K562 (cell line): Measurements from ENCODE around the gene CEACAM20.

Experiments
- BRCA1 ChIP-seq, 2 experiments: fragments of 450-650 bp in 1 of 2; sonication (generic) in 1 of 2; formaldehyde crosslinking in 1 of 2; IDR thresholded peaks; 2 replicates each; pipeline versions ENCODE4 v1.5.0 to v1.6.1; 2017 to 2020; ENCODE audit warnings: mild to moderate bottlenecking in 1 of 2, missing genetic modification reagents in 1 of 2
- TF ChIP-seq, protein P1 (sequence below): fragments of 150-350 bp; IDR thresholded peaks from 2 replicates; pipeline ENCODE4 v1.6.1; 2014; ENCODE audit warnings: low read depth, mild to moderate bottlenecking, low read length, borderline replicate concordance

DNA sequence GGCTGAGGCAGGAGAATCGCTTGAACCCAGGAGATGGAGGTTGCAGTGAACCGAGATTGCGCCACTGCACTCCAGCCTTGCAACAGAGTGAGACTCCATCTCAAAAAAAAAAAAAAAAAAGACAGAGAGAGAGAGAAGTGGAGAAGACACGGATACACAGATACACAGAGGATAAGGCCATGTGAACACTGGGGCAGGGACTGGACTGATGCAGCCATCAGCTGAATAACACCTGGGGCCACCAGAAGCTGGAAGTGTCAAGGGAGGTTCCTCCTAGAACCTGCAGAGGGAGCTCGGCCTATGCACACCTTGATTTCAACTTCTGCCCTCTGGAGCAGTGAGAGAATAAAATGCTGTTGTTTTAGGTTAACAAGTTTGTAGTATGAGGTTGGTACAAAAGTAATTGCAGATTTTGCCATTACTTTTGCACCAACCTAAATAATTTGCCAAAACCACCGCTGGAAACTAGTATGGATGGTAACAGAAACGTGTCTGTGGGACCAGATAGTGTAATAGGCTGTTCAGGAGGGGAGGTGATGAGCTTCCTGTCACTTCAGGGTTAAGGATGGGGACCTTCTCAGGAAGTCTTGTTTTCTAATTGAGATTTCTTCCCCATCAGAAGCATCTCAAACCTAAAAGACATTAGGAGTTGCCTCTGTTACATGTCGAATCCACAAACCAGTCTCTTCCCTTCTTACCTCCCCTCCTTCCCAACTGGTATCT, 47.5 kb upstream of the CEACAM20 start:
- TF ChIP-seq, protein P1, sequence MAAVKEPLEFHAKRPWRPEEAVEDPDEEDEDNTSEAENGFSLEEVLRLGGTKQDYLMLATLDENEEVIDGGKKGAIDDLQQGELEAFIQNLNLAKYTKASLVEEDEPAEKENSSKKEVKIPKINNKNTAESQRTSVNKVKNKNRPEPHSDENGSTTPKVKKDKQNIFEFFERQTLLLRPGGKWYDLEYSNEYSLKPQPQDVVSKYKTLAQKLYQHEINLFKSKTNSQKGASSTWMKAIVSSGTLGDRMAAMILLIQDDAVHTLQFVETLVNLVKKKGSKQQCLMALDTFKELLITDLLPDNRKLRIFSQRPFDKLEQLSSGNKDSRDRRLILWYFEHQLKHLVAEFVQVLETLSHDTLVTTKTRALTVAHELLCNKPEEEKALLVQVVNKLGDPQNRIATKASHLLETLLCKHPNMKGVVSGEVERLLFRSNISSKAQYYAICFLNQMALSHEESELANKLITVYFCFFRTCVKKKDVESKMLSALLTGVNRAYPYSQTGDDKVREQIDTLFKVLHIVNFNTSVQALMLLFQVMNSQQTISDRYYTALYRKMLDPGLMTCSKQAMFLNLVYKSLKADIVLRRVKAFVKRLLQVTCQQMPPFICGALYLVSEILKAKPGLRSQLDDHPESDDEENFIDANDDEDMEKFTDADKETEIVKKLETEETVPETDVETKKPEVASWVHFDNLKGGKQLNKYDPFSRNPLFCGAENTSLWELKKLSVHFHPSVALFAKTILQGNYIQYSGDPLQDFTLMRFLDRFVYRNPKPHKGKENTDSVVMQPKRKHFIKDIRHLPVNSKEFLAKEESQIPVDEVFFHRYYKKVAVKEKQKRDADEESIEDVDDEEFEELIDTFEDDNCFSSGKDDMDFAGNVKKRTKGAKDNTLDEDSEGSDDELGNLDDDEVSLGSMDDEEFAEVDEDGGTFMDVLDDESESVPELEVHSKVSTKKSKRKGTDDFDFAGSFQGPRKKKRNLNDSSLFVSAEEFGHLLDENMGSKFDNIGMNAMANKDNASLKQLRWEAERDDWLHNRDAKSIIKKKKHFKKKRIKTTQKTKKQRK: no peak
- no peak for TF ChIP-seq BRCA1 (IDR thresholded peaks at IDR 0.05)
- TF ChIP-seq BRCA1 (CRISPR knock-in tag; IDR thresholded peaks at IDR 0.05): no peak
